ENCODE results near the gene SLCO2A1. TPM values are rescaled to one million over a fixed set of nuclear protein-coding genes. Genes with fewer than 3 reads are reported as not detected.

SLCO2A1 gene
- polyA plus RNA-seq, 1 experiment = 5.4 TPM

DNA sequence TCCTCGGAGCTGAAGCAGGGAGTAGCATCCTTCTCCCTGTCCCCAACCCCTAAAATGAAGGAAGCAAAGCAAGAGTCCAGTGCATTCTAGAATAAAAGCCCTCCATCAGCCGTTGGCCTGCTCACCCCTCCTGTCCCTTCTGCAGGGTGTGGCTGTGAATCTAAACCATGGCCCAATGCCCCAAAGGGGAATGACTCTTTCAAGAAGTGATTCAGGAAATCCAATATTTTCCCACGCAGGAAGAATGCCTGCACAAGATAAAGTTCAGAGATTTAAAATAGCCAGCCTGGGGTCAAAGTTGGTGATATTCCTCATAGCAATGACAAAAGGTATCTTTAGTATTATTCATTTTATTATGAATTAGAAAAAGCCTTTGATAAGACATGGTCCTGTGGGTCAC lies 38.5 kb downstream of the SLCO2A1 start:
- ChIA-PET CTCF (no interaction called here), POLR2A (no interaction called here)
- H3K36me3 ChIP-seq (ENCODE audit: control insufficient read depth, insufficient read depth, low read length) = no peaks in the 10 kb centered on the region
- TF ChIP-seq, protein P1, sequence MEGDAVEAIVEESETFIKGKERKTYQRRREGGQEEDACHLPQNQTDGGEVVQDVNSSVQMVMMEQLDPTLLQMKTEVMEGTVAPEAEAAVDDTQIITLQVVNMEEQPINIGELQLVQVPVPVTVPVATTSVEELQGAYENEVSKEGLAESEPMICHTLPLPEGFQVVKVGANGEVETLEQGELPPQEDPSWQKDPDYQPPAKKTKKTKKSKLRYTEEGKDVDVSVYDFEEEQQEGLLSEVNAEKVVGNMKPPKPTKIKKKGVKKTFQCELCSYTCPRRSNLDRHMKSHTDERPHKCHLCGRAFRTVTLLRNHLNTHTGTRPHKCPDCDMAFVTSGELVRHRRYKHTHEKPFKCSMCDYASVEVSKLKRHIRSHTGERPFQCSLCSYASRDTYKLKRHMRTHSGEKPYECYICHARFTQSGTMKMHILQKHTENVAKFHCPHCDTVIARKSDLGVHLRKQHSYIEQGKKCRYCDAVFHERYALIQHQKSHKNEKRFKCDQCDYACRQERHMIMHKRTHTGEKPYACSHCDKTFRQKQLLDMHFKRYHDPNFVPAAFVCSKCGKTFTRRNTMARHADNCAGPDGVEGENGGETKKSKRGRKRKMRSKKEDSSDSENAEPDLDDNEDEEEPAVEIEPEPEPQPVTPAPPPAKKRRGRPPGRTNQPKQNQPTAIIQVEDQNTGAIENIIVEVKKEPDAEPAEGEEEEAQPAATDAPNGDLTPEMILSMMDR (IDR thresholded peaks at IDR 0.05; ENCODE audit: insufficient read depth, low read depth, low read length) = no peak
- H3K4me3 ChIP-seq (ENCODE audit: low read depth, low read length) = no peak overlapping the region
- H3K27me3 ChIP-seq (ENCODE audit: control insufficient read depth, insufficient read depth, low read length) = no peaks in the 10 kb centered on the region; the same call in 1 of the 2 replicates
- no peak for DNase-seq (ENCODE audit: low read depth)

DNA sequence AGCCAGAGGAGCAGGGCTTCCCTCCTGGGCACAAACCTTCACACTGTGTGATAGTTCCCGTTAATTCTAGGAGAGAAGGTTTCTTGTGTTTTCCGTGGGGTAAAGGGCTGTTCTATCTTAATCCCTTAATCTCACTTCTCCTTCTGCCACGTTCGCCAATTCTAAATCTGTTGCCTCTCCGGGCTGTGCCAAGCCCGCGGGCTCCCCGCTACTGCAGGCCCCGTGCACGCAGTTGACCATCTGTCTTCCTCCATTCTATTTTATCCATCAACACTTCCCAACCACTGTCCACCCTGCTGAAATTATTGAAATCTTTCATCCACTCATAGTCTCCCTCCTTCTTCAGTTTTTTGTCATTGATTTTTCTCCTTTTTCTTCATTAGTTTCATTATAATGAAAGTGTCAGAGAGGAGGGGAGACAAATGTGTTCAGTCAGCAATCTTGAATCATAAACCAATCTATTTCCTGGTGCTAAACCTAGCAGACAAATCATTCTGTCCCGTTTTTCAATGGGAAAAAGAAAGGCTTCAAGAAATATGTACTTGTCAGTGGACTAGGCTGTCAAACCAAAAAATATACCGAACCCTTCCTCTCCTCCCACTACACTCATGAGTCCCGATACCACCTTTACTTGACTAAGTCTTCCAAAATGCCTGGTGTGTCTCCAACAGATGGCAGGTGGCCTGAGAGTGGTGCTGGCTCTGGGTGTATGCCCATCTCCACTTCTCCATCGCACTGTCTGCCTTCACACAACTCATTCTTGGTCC lies 39.6 kb downstream of the SLCO2A1 start:
- no peak overlapping the region for H3K4me3 ChIP-seq (ENCODE audit: low read depth, low read length)
- no peaks in the 10 kb centered on the region for H3K36me3 ChIP-seq (ENCODE audit: control insufficient read depth, insufficient read depth, low read length)
- DNase-seq (ENCODE audit: low read depth) = no peak
- TF ChIP-seq, protein P1 (IDR thresholded peaks at IDR 0.05; ENCODE audit: insufficient read depth, low read depth, low read length) = no peak
- ChIA-PET CTCF (no interaction called here), POLR2A (no interaction called here)
- H3K27me3 ChIP-seq (ENCODE audit: control insufficient read depth, insufficient read depth, low read length) = no peaks in the 10 kb centered on the region; the same call in 1 of the 2 replicates

DNA sequence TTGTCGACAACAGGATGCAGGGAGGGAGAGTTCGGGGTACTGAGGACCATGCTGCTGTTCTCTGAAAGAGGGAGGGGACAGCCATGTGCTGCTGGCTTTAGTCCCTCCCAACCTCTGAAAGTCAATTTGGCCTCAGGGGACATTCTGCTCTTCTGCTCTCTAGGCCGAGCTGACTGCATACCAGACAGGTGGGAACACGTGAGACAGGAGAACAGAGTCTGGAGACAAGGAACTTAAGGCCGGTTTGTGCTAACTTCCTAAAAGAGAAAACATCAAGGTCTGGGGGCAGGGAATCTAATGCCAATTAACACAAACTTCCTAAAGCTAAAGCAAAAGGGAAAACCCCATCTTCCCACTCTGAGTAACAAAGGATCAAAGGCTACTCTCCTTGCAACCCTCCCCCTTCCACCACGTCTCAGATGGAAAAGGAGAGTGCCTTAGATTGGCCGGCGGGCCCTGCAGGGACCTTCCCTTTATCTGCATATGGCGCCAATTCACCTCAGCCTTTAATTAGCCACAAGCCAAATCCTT lies 41.0 kb downstream of the SLCO2A1 start:
- Histone ChIP-seq H3K4me3 (ENCODE audit: low read depth, low read length) (no peak overlapping the region), H3K36me3 (ENCODE audit: control insufficient read depth, insufficient read depth, low read length) (no peaks in the 10 kb centered on the region), H3K27me3 (ENCODE audit: control insufficient read depth, insufficient read depth, low read length) (no peaks in the 10 kb centered on the region; the same call in 1 of the 2 replicates)
- TF ChIP-seq, protein P1 (IDR thresholded peaks at IDR 0.05; ENCODE audit: insufficient read depth, low read depth, low read length) = no peak
- POLR2A ChIA-PET = no interaction called here
- DNase-seq (ENCODE audit: low read depth) = no peak
- CTCF ChIA-PET = no interaction called here

DNA sequence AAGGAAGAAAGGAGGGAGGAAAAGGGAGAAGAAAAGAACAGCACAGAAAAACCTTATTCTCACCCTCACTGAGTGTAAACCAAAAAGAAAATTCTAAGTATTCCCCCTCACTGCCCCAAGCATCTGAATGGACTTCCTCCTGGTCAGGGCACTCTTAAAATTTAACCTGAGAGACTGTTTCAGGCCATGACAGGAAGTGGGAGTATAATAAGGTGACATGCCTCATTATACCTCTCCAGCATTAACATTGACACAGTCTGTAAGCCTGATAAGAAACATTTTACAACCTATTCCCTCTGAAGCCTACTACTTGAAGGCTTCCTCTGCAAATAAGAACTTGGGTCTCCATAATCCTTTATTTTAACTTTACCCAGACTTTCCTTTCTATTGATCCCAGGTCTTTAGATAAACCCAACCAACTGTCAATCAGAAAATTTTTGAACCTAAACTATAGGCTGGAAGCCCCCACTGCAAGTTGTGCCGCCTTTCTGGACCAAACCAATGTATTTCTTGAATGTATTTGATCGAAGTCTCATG lies 41.7 kb downstream of the SLCO2A1 start:
- ChIA-PET POLR2A (no interaction called here), CTCF (no interaction called here)
- Histone ChIP-seq H3K4me3 (ENCODE audit: low read depth, low read length) (no peak overlapping the region), H3K36me3 (ENCODE audit: control insufficient read depth, insufficient read depth, low read length) (no peaks in the 10 kb centered on the region), H3K27me3 (ENCODE audit: control insufficient read depth, insufficient read depth, low read length) (peaks cover 2% of the 10 kb centered on the region; the same call in 1 of the 2 replicates)
- no peak for DNase-seq (ENCODE audit: low read depth)
- TF ChIP-seq, protein P1 (IDR thresholded peaks at IDR 0.05; ENCODE audit: insufficient read depth, low read depth, low read length) = no peak

DNA sequence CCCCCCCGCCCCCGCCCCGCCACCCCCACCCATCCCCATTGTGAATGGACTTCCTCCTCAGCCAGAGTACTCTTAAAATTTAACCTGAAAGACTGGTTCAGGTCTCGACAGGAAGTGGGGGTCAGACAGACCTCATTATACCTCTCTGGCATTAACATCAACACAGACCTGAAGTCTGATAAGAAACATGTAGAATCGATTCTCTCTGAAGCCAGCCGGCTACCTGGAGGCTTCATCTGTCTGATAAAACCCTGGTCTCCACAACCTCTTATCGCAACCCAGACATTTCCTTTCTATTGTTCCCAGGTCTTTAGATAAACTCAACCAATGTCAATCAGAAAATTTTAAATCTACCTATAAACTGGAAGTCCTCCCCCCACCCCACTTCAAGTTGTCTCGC lies 42.6 kb downstream of the SLCO2A1 start:
- ChIA-PET POLR2A (no interaction called here), CTCF (no interaction called here)
- H3K4me3 ChIP-seq (ENCODE audit: low read depth, low read length) = no peak overlapping the region
- TF ChIP-seq, protein P1 (IDR thresholded peaks at IDR 0.05; ENCODE audit: insufficient read depth, low read depth, low read length) = no peak
- peaks cover 2% of the 10 kb centered on the region for H3K27me3 ChIP-seq (ENCODE audit: control insufficient read depth, insufficient read depth, low read length)
- no peaks in the 10 kb centered on the region for H3K36me3 ChIP-seq (ENCODE audit: control insufficient read depth, insufficient read depth, low read length)
- no peak for DNase-seq (ENCODE audit: low read depth)
